Hepatocyte (in vitro differentiated cells): ENCODE results near the gene CYYR1.

ENCODE experiments used
- EZH2 ChIP-seq: fragments of 200-600 bp; sonication (generic); IDR thresholded peaks from 2 replicates; pipeline ENCODE4 v1.6.1; 2016; ENCODE audit warnings: antibody characterized with exemption, mild to moderate bottlenecking, borderline replicate concordance
- TF ChIP-seq, protein P1 (sequence below): fragments of 200-600 bp; sonication (generic); IDR thresholded peaks from 2 replicates; pipeline ENCODE4 v1.5.1; 2016; ENCODE audit warnings: antibody characterized with exemption, mild to moderate bottlenecking; ENCODE audit not compliant: poor library complexity

- TF ChIP-seq, protein P1, sequence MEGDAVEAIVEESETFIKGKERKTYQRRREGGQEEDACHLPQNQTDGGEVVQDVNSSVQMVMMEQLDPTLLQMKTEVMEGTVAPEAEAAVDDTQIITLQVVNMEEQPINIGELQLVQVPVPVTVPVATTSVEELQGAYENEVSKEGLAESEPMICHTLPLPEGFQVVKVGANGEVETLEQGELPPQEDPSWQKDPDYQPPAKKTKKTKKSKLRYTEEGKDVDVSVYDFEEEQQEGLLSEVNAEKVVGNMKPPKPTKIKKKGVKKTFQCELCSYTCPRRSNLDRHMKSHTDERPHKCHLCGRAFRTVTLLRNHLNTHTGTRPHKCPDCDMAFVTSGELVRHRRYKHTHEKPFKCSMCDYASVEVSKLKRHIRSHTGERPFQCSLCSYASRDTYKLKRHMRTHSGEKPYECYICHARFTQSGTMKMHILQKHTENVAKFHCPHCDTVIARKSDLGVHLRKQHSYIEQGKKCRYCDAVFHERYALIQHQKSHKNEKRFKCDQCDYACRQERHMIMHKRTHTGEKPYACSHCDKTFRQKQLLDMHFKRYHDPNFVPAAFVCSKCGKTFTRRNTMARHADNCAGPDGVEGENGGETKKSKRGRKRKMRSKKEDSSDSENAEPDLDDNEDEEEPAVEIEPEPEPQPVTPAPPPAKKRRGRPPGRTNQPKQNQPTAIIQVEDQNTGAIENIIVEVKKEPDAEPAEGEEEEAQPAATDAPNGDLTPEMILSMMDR: no peak
- TF ChIP-seq EZH2: no peak
Observed at GRCh38 chr21:26490771-26491170, 82.3 kb downstream of the CYYR1 start.
